Endothelial cell of umbilical vein (primary cell): ENCODE measurements around the gene VWA8. TPM values are rescaled to one million over a fixed set of nuclear protein-coding genes. Genes with fewer than 3 reads are reported as not detected.

Experiments used
- BruUV-seq: library from RNA; stranded (reverse); fragments of 400-500 nt; replicated peaks from 2 replicates; lab custom pipeline; 2021; lab: Mats Ljungman, UMichigan
- CTCF ChIA-PET: fragments of 300-600, 350-600 bp; sonication (Branson Sonifier 250); formaldehyde crosslinking; loops from one replicate; lab custom pipeline; 2021; ENCODE audit warnings: antibody characterized with exemption, inconsistent platforms; lab: Charles Lee
- POLR2A ChIA-PET: fragments of 300-600, 350-600 bp; sonication (Branson Sonifier 250); formaldehyde crosslinking; loops from one replicate; lab custom pipeline; 2021; ENCODE audit warnings: antibody characterized with exemption, inconsistent platforms; lab: Charles Lee
- DNase-seq: peaks from one replicate; pipeline ENCODE4 v3.0.0-alpha.2; 2011; ENCODE audit warnings: low read depth, low spot score
- FAIRE-seq: peaks from 2 replicates; lab custom pipeline; 2011; peaks lifted over from hg19 to GRCh38; lab: Jason Lieb, UNC
- H2AFZ ChIP-seq: 2 replicates; pipeline ENCODE4 v1.6.0; 2012; ENCODE audit warnings: low read depth, low read length, control low read depth, inconsistent platforms
- H3K27ac ChIP-seq: 2 replicates; pipeline ENCODE4 v1.5.1; 2011; ENCODE audit warnings: low read depth, mild to moderate bottlenecking, control low read depth, low read length, moderate library complexity; ENCODE audit not compliant: insufficient read depth
- H3K27me3 ChIP-seq, 2 experiments: 2 replicates each; pipeline versions ENCODE4 v1.6.0 to v1.6.1; 2011; ENCODE audit warnings: low read length in 2 of 2, mixed read lengths in 1 of 2; ENCODE audit not compliant: control insufficient read depth in 2 of 2, insufficient read depth in 2 of 2
- H3K36me3 ChIP-seq, 2 experiments: 2 replicates in 1 of 2; 3 replicates in 1 of 2; pipeline ENCODE4 v1.5.1; 2011; ENCODE audit warnings: low read length in 2 of 2, mild to moderate bottlenecking in 1 of 2, moderate library complexity in 1 of 2; ENCODE audit not compliant: control insufficient read depth in 2 of 2, insufficient read depth in 2 of 2; ENCODE audit errors: extremely low read depth in 1 of 2
- H3K4me1 ChIP-seq: 3 replicates; pipeline ENCODE4 v1.5.1; 2011; ENCODE audit warnings: mild to moderate bottlenecking, low read length; ENCODE audit not compliant: control insufficient read depth, insufficient read depth; ENCODE audit errors: extremely low read depth
- H3K4me2 ChIP-seq: 2 replicates; pipeline ENCODE4 v1.6.1; 2011; ENCODE audit warnings: low read length, control low read depth, mixed read lengths; ENCODE audit not compliant: insufficient read depth
- H3K4me3 ChIP-seq, 3 experiments: fragments of 200-600 bp in 1 of 3; sonication (generic), shearing (Covaris generic) in 1 of 3; replicated peaks in 1 of 3; 2 replicates each; pipeline ENCODE4 v1.5.1; 2011 to 2016; ENCODE audit warnings: control low read depth in 3 of 3, low read length in 3 of 3, mild to moderate bottlenecking in 2 of 3, inconsistent platforms in 1 of 3, low read depth in 1 of 3, moderate library complexity in 1 of 3; ENCODE audit not compliant: insufficient read depth in 1 of 3
- H3K79me2 ChIP-seq: 2 replicates; pipeline ENCODE4 v1.6.0; 2012; ENCODE audit warnings: low read length, inconsistent platforms; ENCODE audit not compliant: control insufficient read depth, insufficient read depth
- H3K9ac ChIP-seq: replicated peaks from 2 replicates; pipeline ENCODE3; 2011; ENCODE audit warnings: low read length, control low read depth; ENCODE audit not compliant: insufficient read depth; ENCODE audit errors: extremely low read depth
- H3K9me1 ChIP-seq: replicated peaks from 3 replicates; pipeline ENCODE4 v1.6.0; 2011; ENCODE audit warnings: mild to moderate bottlenecking, low read length; ENCODE audit not compliant: control insufficient read depth, insufficient read depth; ENCODE audit errors: extremely low read depth
- H3K9me3 ChIP-seq: replicated peaks from 2 replicates; pipeline ENCODE4 v1.5.1; 2012; ENCODE audit warnings: low read length, inconsistent platforms; ENCODE audit not compliant: control insufficient read depth, insufficient read depth
- H4K20me1 ChIP-seq: replicated peaks from 2 replicates; pipeline ENCODE3; 2011; ENCODE audit warnings: mild to moderate bottlenecking, low read length; ENCODE audit not compliant: control insufficient read depth, insufficient read depth; ENCODE audit errors: extremely low read depth
- EZH2 ChIP-seq: IDR thresholded peaks from 2 replicates; pipeline ENCODE4 v1.6.1; 2012; ENCODE audit warnings: borderline replicate concordance, low read depth, mild to moderate bottlenecking, moderate library complexity, low read length, inconsistent platforms; ENCODE audit not compliant: severe bottlenecking
- FOS ChIP-seq: IDR thresholded peaks from 2 replicates; pipeline ENCODE4 v1.6.1; 2011; ENCODE audit warnings: mild to moderate bottlenecking, low read length, moderate library complexity, borderline replicate concordance; ENCODE audit not compliant: insufficient read depth
- GATA2 ChIP-seq: IDR thresholded peaks from 2 replicates; pipeline ENCODE4 v1.7.0; 2011; ENCODE audit warnings: low read depth, mild to moderate bottlenecking, moderate library complexity, mixed read lengths, low read length; ENCODE audit not compliant: insufficient read length, insufficient read depth
- JUN ChIP-seq: IDR thresholded peaks from 2 replicates; pipeline ENCODE4 v1.6.1; 2011; ENCODE audit warnings: borderline replicate concordance, low read depth; ENCODE audit not compliant: insufficient read length, insufficient read depth
- MYC ChIP-seq: IDR thresholded peaks from one replicate; pipeline ENCODE4 v1.6.1; 2011; ENCODE audit warnings: mild to moderate bottlenecking, low read depth, low read length
- POLR2A ChIP-seq: IDR thresholded peaks from 2 replicates; pipeline ENCODE4 v1.6.1; 2012; ENCODE audit warnings: low read depth, mild to moderate bottlenecking, control low read depth, low read length
- POLR2AphosphoS5 ChIP-seq: IDR thresholded peaks from 2 replicates; pipeline ENCODE4 v1.6.1; 2012; ENCODE audit warnings: low read depth, mild to moderate bottlenecking, control low read depth, low read length, moderate library complexity; ENCODE audit not compliant: insufficient read depth
- dilution Hi-C: fragments of 300-500 bp; cut with MboI; formaldehyde crosslinking; loops from one replicate; pipeline ENCODE4 v1.15.0; 2019; ENCODE audit warnings: low sequenced_read_pairs; ENCODE audit not compliant: extremely low pct_ligation_motif_present
- intact Hi-C: fragments of 100-400 bp; cut with micrococcal nuclease; formaldehyde crosslinking; loops from one replicate; pipeline ENCODE4 v1.10.0; 2022
- polyA plus RNA-seq, 4 experiments: library from polyadenylated mRNA; depleted of rRNA in 3 of 4; stranded (reverse) in 3 of 4; unstranded in 1 of 4; fragments of >200 nt; gene quantifications; 2 replicates each; pipeline versions ENCODE4 v1.2.1 to v1.2.3, GENCODE V29; 2011 to 2012; ENCODE audit warnings: missing spikeins in 1 of 4
- total RNA-seq: library from RNA; stranded (reverse); gene quantifications from 2 replicates; pipeline ENCODE4 v1.2.3, GENCODE V29; 2021
- TF ChIP-seq, protein P1 (sequence below): IDR thresholded peaks from 2 replicates; pipeline ENCODE4 v1.6.1; 2011; ENCODE audit not compliant: insufficient read depth, insufficient read length
- TF ChIP-seq, protein P2 (sequence below), 2 donors: IDR thresholded peaks; 1 replicate in 1 of 2; 2 replicates in 1 of 2; pipeline ENCODE4 v1.5.1; 2011; ENCODE audit warnings: low read length in 2 of 2, mild to moderate bottlenecking in 2 of 2, moderate library complexity in 2 of 2, control low read depth in 1 of 2, inconsistent platforms in 1 of 2, low read depth in 1 of 2; ENCODE audit not compliant: insufficient read depth in 1 of 2; ENCODE audit errors: extremely low read depth in 1 of 2

Gene VWA8
- total and polyA plus RNA-seq, 2 donors (not counting 3 experiments of a cell fraction or from before 2014, with no cell fraction given) = 2.9 to 11.3 TPM

DNA sequence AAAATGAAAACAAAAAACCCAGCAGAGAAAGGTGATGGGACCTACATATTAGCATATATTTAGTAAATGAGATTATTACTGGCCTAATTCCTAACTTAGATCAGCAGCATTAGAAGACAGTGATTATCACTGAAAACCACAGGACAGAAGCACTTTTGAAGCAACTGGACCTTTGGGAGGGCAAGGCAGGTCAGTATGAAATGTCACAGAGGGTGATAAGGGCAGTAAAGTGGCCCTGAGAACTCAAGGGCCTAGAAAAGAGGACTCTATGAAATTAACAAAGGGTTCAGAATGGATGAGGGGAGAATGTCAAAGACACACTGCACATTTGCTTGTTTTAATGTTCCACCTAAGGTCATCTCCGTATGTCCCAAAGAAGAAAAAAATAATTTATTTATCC, 148.7 kb downstream of the VWA8 start:
- FAIRE-seq = no peak
- intact Hi-C loops = no loop called here
- Histone ChIP-seq H3K4me3 (no peak overlapping the region), H3K27ac (no peak overlapping the region), H3K79me2 (no peaks in the 10 kb centered on the region), H4K20me1 (no peaks in the 10 kb centered on the region), H3K4me1 (no peaks in the 10 kb centered on the region), H3K9ac (no peak overlapping the region), H3K27me3 (no peaks in the 10 kb centered on the region), H3K9me1 (no peaks in the 10 kb centered on the region), H3K9me3 (no peaks in the 10 kb centered on the region), H3K4me2 (no peak overlapping the region), H2AFZ (no peak overlapping the region), H3K36me3 (no peaks in the 10 kb centered on the region)
- ChIA-PET CTCF (interaction anchor here (1.4 kb wide), 1 partner anchor 102 kb away, joined by 3 read pairs; no protein-coding TSS in a partner anchor), POLR2A (no interaction called here)
- BruUV-seq = no TSS peak
- dilution Hi-C loops = no loop called here
- no peak for TF ChIP-seq FOS
- TF ChIP-seq POLR2AphosphoS5 = no peak
- TF ChIP-seq EZH2 = no peak
- no peak for TF ChIP-seq MYC
- no peak for TF ChIP-seq GATA2
- TF ChIP-seq, protein P1, sequence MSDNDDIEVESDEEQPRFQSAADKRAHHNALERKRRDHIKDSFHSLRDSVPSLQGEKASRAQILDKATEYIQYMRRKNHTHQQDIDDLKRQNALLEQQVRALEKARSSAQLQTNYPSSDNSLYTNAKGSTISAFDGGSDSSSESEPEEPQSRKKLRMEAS = no peak
- TF ChIP-seq JUN = no peak
- TF ChIP-seq, protein P2, sequence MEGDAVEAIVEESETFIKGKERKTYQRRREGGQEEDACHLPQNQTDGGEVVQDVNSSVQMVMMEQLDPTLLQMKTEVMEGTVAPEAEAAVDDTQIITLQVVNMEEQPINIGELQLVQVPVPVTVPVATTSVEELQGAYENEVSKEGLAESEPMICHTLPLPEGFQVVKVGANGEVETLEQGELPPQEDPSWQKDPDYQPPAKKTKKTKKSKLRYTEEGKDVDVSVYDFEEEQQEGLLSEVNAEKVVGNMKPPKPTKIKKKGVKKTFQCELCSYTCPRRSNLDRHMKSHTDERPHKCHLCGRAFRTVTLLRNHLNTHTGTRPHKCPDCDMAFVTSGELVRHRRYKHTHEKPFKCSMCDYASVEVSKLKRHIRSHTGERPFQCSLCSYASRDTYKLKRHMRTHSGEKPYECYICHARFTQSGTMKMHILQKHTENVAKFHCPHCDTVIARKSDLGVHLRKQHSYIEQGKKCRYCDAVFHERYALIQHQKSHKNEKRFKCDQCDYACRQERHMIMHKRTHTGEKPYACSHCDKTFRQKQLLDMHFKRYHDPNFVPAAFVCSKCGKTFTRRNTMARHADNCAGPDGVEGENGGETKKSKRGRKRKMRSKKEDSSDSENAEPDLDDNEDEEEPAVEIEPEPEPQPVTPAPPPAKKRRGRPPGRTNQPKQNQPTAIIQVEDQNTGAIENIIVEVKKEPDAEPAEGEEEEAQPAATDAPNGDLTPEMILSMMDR (IDR thresholded peaks at IDR 0.05; ENCODE audit: extremely low read depth in 1 of 2, insufficient read depth in 1 of 2, low read depth in 1 of 2, low read length in 2 of 2) = no peak
- TF ChIP-seq POLR2A = no peak
- no peak for DNase-seq
